DMS114 treated with DMSO at 0.1 percent for 48 hours (cell line): ENCODE results near the gene OR5K4.
"Not testable (repeated sequence)": the region's sequence is repeated elsewhere in the genome, so short reads cannot be mapped to it uniquely, and the experiment has no call there.

Experiments
- DNase-seq: peaks from one replicate; lab custom pipeline; 2025; ENCODE audit not compliant: unreplicated experiment; lab: John Stamatoyannopoulos, UW

Gene OR5K4

GRCh38 chr3:98367464-98368246 is 14.0 kb downstream of the OR5K4 start:
- DNase-seq: no peak

GRCh38 chr3:98371186-98371585 is 17.5 kb downstream of the OR5K4 start:
- DNase-seq: no peak

DNA sequence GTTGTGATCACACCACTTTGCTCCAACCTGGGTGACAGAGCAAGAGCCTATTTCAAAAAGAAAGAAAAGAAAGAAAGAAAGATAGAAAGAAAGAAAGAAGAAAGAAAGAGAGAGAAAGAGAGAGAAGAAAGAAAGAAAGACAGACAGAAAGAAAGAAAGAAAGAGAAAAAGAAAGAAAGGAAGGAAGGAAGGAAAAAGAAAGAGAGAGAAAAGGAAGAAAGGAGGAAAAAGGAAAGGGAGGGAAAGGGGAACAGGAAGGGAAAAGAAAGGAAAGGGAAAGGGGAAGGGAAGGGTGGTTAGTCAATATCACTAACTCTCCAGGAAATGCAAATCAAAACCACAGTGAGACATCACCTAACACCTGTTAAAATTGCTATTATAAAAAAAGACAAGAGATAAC is 18.2 kb downstream of the OR5K4 start:
- no peak for DNase-seq

DNA sequence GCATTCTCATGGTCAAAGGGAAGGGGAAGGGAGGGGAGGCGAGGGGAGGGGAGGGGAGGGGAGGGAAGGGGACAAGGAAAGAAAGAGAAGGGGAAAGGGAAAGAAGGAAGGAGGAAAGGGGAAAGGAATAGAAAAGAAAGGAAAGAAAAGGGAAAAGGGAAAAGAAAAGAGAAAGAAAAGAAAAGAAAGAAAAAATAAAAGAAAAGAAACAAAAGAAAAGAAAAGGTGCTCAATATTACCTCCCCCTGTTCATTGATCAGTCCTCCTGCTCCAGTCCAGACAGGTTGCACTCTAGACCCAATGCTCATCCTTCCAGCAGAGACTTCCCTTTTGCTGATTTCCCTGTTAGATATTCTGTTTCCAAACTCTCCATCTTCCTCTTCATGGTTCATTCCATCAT is 18.8 kb downstream of the OR5K4 start:
- DNase-seq: no peak

DNA sequence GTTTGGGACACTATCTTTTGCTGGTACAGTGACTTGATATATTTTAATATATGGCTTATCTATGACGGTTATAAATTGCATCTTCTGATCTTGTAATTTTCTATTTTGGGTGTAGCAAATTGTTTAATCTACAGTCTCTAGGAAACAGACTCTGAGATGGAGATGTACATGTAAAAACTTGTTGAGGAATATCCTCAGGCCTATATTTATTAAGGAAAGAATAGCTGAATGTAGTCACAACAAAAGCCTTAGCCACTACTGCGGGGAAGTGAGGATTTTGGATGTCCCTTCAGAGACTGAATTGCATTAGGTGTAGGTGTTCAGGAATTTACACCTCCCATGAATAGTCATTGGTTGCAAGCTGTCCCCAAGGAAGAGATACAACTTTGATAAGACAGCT is 23.0 kb downstream of the OR5K4 start:
- no peak for DNase-seq

DNA sequence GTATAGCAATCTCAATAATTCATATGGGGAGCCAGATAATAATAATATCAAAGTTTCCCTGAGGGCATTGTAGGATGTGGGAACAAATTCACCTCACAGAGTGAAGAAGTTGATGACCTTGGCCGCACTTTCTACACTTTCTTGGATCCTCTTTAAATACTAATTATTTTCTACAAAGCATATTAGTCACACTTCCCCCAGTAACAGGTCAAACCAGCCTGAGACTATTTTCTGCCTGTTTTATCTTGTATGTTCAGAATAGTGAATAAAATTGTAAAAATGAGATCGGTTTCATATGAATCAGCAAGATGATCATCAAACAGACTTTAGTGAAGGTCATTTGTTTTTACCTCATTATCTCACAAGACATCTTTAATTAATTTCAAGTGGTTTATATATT is 34.5 kb downstream of the OR5K4 start:
- no peak for DNase-seq

GRCh38 chr3:98390366-98390765 is 36.7 kb downstream of the OR5K4 start, which contains the start of gene OR5K3:
Gene OR5K3 (plus strand): TSS chr3:98390666. CDS start chr3:98390666, 0 bp downstream.
- no peak for DNase-seq

DNA sequence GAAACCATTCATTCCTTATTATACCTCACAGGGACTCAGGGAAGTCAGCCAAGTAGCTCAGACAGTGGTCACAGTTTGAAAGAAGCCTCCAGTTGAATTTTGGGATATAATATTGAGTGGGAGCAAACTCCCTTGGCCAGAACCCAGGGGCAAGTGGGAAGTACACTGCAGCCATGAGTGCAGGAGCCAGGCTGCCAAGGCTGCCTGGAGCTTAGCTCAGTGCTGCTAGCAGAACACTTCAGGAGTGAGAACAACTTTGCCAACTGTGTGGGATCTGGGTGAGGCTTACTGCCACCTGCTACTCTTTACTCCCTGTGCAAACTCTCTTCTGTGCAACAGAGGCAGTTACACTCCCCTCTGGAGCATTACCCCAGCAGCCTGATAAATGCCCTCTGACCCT is 41.4 kb downstream of the OR5K4 start:
- DNase-seq: no peak

GRCh38 chr3:98396482-98396881 is 42.8 kb downstream of the OR5K4 start:
- not testable (repeated sequence) for DNase-seq

GRCh38 chr3:98398513-98398912 is 44.9 kb downstream of the OR5K4 start:
- no peak for DNase-seq

DNA sequence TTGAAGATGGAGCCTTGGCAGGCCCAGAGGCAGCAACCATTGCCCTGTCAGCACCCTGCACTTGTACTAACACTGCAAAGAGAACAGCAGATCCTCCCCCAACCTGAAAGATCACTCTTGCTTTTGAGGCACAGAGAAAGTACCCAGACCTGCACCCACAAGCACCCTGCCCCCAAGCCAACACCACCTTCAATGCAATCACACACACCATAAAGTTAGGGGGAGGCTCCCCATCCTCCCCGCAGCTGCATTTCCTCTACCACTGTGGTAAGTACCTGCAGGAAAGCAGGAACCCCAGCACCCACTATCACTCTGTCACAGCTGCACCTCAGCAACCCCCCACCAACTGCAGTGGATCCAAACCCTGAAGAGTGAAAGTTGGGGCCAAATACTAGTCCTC is 48.9 kb downstream of the OR5K4 start:
- no peak for DNase-seq

GRCh38 chr3:98404010-98404409 is 50.4 kb downstream of the OR5K4 start:
- no peak for DNase-seq
